Endometrial microvascular endothelial cells (primary cell): ENCODE data around the gene CYP2W1. TPM values are rescaled to one million over a fixed set of nuclear protein-coding genes. Genes with fewer than 3 reads are reported as not detected.
"Not testable (repeated sequence)": the region's sequence is repeated elsewhere in the genome, so short reads cannot be mapped to it uniquely, and the experiment has no call there.

ENCODE experiments used
- in situ Hi-C: cut with HindIII; loops from 2 replicates; pipeline ENCODE4 v1.10.0; 2017; ENCODE audit warnings: low sequenced_read_pairs, low pct_unique_long_range_greater_than_20kb; ENCODE audit errors: inconsistent ontology term
- total RNA-seq: library from RNA; depleted of rRNA; stranded (reverse); fragments of >200 nt; gene quantifications from one replicate; pipeline ENCODE4 v1.2.3, GENCODE V29; 2015; ENCODE audit errors: inconsistent ontology term

CYP2W1 gene
- not detected for total RNA-seq

DNA sequence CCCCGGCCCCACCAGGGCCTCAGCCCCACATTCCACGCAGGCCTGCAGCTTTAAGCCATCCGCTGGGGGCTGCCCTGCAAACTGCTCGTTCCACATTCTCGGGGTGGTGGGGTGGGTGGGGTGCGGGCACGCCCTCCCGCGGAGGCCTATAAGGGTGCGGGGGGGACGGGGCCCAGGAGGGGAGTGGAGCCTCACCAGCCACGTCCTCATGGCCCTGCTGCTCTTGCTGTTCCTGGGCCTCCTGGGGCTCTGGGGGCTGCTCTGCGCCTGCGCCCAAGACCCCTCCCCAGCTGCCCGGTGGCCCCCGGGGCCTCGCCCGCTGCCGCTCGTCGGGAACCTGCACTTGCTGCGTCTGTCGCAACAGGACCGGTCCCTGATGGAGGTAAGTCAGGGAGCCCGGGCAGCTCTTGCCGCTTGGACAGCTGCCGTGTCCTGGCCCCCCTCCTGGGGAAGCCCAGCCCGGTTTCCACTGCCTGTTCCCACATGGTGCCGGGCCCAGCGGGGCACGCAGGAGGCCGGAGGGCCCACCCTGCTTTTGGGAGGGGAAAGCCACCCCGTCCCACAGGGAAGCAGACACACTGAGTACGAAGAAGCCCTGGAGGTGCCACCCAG lies at the start of gene CYP2W1:
Gene CYP2W1 (plus strand): TSS at position 178 of the 612 bp plus-strand sequence. CDS start 31 bp downstream, at position 209.
- in situ Hi-C loops = no loop called here

DNA sequence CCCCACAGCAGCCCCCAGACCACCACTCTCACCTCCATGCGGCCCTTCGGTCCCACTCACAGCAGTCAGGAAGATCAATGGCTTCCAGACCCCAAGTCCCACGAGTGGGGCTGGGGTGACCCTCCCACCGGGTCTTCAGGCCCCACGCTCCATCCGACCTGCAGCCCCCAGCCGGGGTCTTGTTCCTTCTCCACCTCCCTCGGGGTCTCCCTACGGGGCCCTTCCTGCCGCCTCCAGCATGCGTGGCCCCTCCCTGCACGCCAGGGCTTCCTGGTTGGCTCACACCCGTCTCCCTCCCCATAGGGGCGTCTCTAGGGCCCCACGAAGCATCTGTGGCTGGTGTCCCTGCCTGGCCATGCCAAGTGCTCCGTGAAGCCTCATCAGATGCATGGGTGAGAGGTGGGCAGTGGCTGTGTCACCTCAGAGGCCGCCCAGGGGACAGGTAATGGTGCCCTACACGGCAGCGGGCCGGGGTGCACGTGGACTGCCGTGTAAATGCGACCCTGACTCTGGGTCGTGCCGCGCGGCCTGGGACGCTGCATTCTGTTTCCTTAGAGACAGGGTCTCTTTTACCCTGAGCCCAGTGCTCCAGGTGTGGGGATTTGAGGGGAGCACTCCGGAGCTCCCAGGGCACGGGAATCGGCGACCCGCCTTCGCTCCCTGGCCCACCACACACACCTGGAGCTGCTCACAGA lies 48.4 kb upstream of the CYP2W1 start:
- in situ Hi-C loops = no loop called here

GRCh38 chr7:935164-935873 lies 47.7 kb upstream of the CYP2W1 start:
- in situ Hi-C loops = no loop called here

- in situ Hi-C loops = no loop called here
Observed at GRCh38 chr7:935874-936385, 47.1 kb upstream of the CYP2W1 start.

DNA sequence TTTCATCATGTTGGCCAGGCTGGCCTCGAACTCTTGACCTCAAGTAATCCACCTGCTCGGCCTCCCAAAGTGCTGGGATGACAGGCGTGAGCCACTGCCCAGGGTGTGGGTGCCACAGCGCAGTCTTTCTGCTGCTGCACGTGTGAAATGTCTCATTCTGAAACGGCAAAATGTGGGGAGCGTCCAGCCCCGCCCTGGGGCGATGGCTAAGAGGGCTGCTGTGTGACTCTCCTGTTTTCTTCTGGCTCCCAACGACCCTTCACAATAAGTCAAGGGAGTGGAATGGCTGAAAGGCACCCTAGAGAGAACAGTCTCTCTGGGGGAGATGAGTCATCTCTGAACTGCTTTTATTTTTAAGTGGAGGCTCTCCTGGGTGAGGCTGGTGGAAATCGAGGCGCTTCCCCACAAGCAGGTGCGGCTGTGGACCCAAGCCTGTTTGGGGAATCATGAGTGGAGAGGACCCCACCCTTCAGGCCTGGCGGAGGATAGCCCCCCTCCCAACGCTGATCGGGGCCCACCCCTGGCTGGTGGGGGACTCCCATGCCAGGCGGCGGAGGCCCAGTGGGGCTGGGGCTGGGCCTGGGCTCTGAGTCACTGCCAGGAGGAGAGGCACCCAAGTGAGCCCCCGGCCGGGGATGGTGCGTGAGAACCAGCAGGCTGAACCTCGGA lies 46.5 kb upstream of the CYP2W1 start:
- in situ Hi-C loops = no loop called here

DNA sequence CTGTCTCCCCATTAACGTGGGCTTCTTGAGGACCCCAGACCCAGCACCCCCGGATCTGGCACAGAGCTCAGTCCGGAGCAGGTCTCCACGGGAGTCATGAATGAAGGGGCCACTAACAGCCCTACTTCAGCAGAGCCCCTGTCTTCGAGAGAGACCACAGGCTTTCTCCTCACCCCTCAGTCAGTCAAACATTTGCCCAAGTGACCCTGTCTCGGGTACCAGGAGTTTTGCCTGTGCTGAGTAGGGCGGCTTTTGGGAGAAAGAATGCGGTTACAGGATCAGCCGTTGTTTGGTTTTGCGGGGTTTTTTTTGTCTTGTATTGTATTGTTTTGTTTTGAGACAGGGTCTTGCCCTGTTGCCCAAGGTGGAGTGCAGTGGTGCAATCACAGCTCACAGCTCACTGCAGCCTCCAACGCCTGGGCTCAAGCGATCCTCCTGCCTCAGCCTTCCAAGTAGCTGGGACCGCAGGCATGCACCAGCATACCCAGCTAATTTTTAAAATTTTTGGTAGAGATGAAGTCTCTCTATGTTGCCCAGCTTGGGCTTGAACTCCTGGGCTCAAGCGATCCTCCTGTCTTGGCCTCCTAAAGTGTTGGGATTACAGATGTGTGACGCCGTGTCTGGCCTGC lies 45.0 kb upstream of the CYP2W1 start:
- in situ Hi-C loops = no loop called here

GRCh38 chr7:938546-939185 lies 44.3 kb upstream of the CYP2W1 start:
- in situ Hi-C loops = no loop called here

GRCh38 chr7:939843-940242 lies 43.1 kb upstream of the CYP2W1 start:
- in situ Hi-C loops = no loop called here

GRCh38 chr7:940599-941408 lies 42.2 kb upstream of the CYP2W1 start:
- in situ Hi-C loops = no loop called here

DNA sequence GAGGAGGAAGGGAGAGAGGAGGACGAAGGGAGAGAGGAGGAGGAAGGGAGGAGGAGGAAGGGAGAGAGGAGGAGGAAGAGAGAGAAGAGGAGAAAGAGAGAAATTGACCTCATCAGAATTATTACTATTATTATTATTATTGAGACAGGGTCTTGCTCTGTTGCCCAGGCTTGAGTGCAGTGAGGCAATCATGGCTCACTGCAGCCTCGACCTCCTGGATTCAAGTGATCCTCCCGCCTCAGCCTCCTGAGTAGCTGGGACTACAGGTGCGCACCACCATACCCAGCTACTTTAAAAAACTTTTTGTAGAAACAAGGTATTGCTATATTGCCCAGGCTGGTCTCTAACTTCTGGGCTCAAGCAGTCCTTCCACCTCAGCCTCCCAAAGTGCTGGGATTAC lies 39.2 kb upstream of the CYP2W1 start:
- in situ Hi-C loops = not testable (repeated sequence)

GRCh38 chr7:944744-945143 lies 38.2 kb upstream of the CYP2W1 start:
- in situ Hi-C loops = no loop called here

DNA sequence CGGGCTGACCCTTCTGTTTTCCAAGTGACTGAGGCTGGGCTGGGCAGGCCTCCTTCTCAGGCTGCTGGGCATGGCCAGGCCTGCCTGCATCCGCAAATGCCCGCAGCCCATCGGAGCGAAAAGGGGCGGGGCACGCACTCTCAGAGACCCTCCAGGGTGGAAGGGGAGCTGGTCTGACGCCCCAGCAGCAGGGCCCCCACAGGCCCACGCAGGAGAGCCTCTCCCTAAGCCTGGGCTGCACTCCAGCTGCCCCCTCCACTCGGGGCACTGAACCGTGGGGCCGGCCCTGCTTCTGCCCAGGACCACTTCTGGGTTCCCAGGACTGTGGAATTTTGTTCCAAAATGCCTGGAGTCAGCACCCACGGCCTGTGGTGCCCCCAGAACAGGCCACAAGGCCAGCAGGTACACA lies 37.8 kb upstream of the CYP2W1 start:
- in situ Hi-C loops = no loop called here

DNA sequence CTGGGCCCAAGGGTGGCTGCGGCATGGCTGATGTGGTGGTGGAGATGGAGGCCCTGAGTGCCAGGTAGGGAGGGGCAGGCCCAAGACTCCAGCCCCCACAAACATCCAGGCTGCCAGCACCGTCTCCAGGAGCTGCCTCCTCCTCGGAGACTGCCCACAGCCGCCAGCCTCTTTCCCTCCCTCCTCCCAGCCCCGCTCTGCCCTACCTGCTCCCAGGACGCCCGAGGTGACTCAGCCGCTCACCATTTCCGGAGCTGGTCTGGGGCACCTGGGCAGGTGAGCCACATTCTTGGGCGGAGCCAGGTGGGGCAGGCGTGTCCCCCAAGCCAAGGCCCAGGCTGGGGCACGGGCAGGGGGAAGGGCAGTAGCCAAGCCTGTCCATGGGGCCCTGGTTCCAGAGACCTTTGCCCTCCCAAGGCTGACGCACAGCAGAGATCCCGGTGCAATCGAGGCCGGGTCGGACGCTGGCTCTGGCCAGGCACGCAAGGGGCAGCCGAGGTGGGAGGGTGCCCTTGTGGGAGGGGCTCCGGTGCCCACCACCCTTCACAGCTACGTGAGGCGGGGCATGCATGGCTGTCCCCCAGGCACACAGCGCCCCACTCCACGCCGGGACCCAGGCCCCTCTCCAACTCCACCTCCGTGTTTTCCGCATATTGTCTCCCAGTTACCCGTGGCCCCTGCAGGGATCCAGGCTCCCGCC lies 37.3 kb upstream of the CYP2W1 start:
- in situ Hi-C loops = no loop called here

- in situ Hi-C loops = no loop called here
Observed at GRCh38 chr7:946256-946996, 36.6 kb upstream of the CYP2W1 start.

DNA sequence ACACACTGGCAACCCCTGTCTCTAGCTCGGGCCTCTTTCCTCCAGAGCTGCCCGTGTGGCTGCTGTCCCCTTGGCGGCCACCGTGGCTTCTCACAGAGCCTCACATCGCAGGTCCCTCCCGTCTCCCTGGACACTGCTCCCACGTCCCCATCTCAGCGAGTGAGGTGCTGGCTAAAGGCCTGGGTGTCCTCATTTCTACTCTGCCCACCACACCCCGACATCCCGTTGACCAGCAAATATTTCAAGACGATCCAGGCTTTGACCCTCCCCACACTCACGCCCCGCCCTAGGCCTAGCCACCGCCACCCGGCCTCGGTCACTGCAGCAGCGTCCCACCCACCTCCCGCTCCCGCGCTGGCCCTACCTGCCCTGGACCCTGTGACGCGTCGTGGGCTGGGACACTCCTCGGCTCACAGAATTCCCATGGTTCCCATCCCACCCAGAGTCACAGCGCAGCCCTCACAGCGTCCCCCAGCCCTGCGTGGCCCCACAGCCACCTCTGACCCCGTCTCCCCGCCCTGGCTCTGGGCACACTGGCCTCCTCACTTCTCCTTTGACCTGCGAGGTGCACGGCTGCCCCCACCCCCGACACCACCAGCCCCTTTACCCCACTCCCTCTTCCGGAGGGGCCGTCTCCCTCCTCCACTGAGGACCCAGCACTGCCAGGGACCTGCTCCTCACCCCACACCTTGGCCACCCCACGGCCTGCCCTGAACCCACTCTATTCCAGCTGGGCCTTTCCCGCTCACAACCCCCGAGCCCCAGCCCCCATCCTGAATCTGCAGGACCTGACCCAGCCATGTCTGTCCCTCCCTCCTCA lies 35.4 kb upstream of the CYP2W1 start:
- in situ Hi-C loops = no loop called here
